ENCODE data around the gene PDE6A. TPM values are rescaled to one million over a fixed set of nuclear protein-coding genes. Genes with fewer than 3 reads are reported as not detected.

The PDE6A gene
- total RNA-seq, 2 experiments from 2014 or later = not detected

DNA sequence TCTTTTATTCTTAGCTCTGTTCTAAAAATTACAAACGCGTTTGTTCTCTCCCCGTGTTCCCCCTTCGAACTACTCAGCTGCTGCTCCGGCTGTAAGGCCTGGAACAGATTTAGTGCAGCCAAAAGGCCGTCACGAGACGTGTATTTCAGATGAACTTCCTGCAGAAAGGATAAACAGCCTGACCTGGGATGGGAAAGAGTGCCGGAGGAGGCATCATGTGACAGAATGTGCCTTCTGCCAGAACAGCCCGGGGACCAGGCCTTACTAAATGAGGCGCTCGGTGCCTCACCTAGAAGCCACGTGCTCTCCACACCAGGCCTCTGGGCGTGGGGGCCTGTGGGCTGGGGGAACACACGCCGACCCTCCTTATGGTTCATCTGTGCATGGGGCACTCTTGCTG, 119.7 kb downstream of the PDE6A start:
- no peak for DNase-seq
- intact Hi-C loops (cut with DNase I, micrococcal nuclease) = loop anchor here in 1 of 2 experiments (10.0 kb wide), 1 partner anchor 380 kb away; no protein-coding TSS in a partner anchor
- Mint-ChIP-seq H3K9me3 (no peaks in the 10 kb centered on the region), H3K27ac (no peak overlapping the region), H3K27me3 (no peaks in the 10 kb centered on the region), H3K4me3 (no peak overlapping the region), H3K36me3 (ENCODE audit: low read depth) (no peaks in the 10 kb centered on the region), H3K4me1 (ENCODE audit: low read depth) (no peaks in the 10 kb centered on the region)
- POLR2A ChIA-PET = no interaction called here
- CTCF ChIA-PET = interaction anchor here (1.3 kb wide), 1 partner anchor 166 kb away, joined by 4 read pairs; no protein-coding TSS in a partner anchor
- no peak for TF ChIP-seq CTCF (IDR thresholded peaks at IDR 0.05)
- H3K9me3 ChIP-seq (ENCODE audit: control insufficient read depth in 1 of 2, insufficient read depth in 1 of 2, low read length in 2 of 2) = no peaks in the 10 kb centered on the region
- H3K4me3 ChIP-seq (ENCODE audit: low read length) = no peak overlapping the region
- no peaks in the 10 kb centered on the region for H3K27me3 ChIP-seq (ENCODE audit: control insufficient read depth in 1 of 2, insufficient read depth in 2 of 2, low read length in 2 of 2)
- H3K27ac ChIP-seq (ENCODE audit: low read depth in 1 of 2, low read length in 2 of 2) = no peak overlapping the region
- peaks cover 2% of the 10 kb centered on the region for H3K36me3 ChIP-seq (ENCODE audit: insufficient read depth, low read length)
- H3K4me1 ChIP-seq (ENCODE audit: insufficient read depth, low read length) = peaks cover 5% of the 10 kb centered on the region
- no peak for ATAC-seq (ENCODE audit: poor library complexity)

GRCh38 chr5:149824120-149824519, 120.5 kb downstream of the PDE6A start:
- H3K4me3 Mint-ChIP-seq = no peak overlapping the region
- ATAC-seq (ENCODE audit: poor library complexity) (no peak), DNase-seq (no peak)
- CTCF ChIA-PET = no interaction called here
- POLR2A ChIA-PET = no interaction called here
- Histone ChIP-seq H3K4me3 (ENCODE audit: low read length) (no peak overlapping the region), H3K27me3 (ENCODE audit: control insufficient read depth in 1 of 2, insufficient read depth in 2 of 2, low read length in 2 of 2) (no peaks in the 10 kb centered on the region), H3K27ac (ENCODE audit: low read depth in 1 of 2, low read length in 2 of 2) (no peak overlapping the region), H3K36me3 (ENCODE audit: insufficient read depth, low read length) (peaks cover 2% of the 10 kb centered on the region), H3K4me1 (ENCODE audit: insufficient read depth, low read length) (peaks cover 5% of the 10 kb centered on the region), H3K9me3 (ENCODE audit: control insufficient read depth in 1 of 2, insufficient read depth in 1 of 2, low read length in 2 of 2) (no peaks in the 10 kb centered on the region)
- no peak for TF ChIP-seq CTCF (IDR thresholded peaks at IDR 0.05)
- no peaks in the 10 kb centered on the region for H3K27me3 Mint-ChIP-seq
- intact Hi-C loops (cut with DNase I, micrococcal nuclease) = loop anchor here in 1 of 2 experiments (10.0 kb wide), 1 partner anchor 379 kb away; no protein-coding TSS in a partner anchor
- H3K27ac Mint-ChIP-seq = no peak overlapping the region
- H3K9me3 Mint-ChIP-seq = no peaks in the 10 kb centered on the region
- no peaks in the 10 kb centered on the region for H3K36me3 Mint-ChIP-seq (ENCODE audit: low read depth)
- no peaks in the 10 kb centered on the region for H3K4me1 Mint-ChIP-seq (ENCODE audit: low read depth)

GRCh38 chr5:149823375-149823774, 121.2 kb downstream of the PDE6A start:
- CTCF ChIA-PET = interaction anchor here (1.0 kb wide), 1 partner anchor 186 kb away, joined by 6 read pairs; no protein-coding TSS in a partner anchor
- ATAC-seq (ENCODE audit: poor library complexity) = no peak
- DNase-seq = no peak
- H3K4me1 Mint-ChIP-seq (ENCODE audit: low read depth) = no peaks in the 10 kb centered on the region
- TF ChIP-seq CTCF (IDR thresholded peaks at IDR 0.05) = no peak
- POLR2A ChIA-PET = no interaction called here
- Histone ChIP-seq H3K9me3 (ENCODE audit: control insufficient read depth in 1 of 2, insufficient read depth in 1 of 2, low read length in 2 of 2) (no peaks in the 10 kb centered on the region), H3K4me3 (ENCODE audit: low read length) (no peak overlapping the region), H3K27ac (ENCODE audit: low read depth in 1 of 2, low read length in 2 of 2) (no peak overlapping the region), H3K4me1 (ENCODE audit: insufficient read depth, low read length) (no peaks in the 10 kb centered on the region), H3K27me3 (ENCODE audit: control insufficient read depth in 1 of 2, insufficient read depth in 2 of 2, low read length in 2 of 2) (no peaks in the 10 kb centered on the region), H3K36me3 (ENCODE audit: insufficient read depth, low read length) (peaks cover 2% of the 10 kb centered on the region)
- H3K27ac Mint-ChIP-seq = no peak overlapping the region
- H3K36me3 Mint-ChIP-seq (ENCODE audit: low read depth) = no peaks in the 10 kb centered on the region
- intact Hi-C loops (cut with DNase I, micrococcal nuclease) = loop anchor here in 1 of 2 experiments (10.0 kb wide), 1 partner anchor 379 kb away; no protein-coding TSS in a partner anchor
- H3K27me3 Mint-ChIP-seq = no peaks in the 10 kb centered on the region
- no peaks in the 10 kb centered on the region for H3K9me3 Mint-ChIP-seq
- H3K4me3 Mint-ChIP-seq = no peak overlapping the region

Data from CD4-positive, alpha-beta T cell (primary cell).